Activated naive CD4-positive, alpha-beta T cell (primary cell): Measurements from ENCODE around the gene RHBG.

Source experiments
- DNase-seq, 4 experiments: peaks; one replicate each; lab custom pipeline; 2025; lab: John Stamatoyannopoulos, UW

Gene RHBG

GRCh38 chr1:156386134-156386901 is 17.3 kb downstream of the RHBG start:
- no peak for DNase-seq

- no peak for DNase-seq
These were observed 18.2 kb downstream of the RHBG start for GRCh38 chr1:156386949-156387869.

GRCh38 chr1:156387870-156388173 is 18.8 kb downstream of the RHBG start:
- DNase-seq, result no peak

- no peak for DNase-seq
These were observed 19.4 kb downstream of the RHBG start for GRCh38 chr1:156388174-156389137.

GRCh38 chr1:156389311-156389710 is 20.3 kb downstream of the RHBG start:
- no peak for DNase-seq

GRCh38 chr1:156390469-156391365 is 21.7 kb downstream of the RHBG start:
- no peak for DNase-seq

- DNase-seq, result no peak
These were observed 22.3 kb downstream of the RHBG start for GRCh38 chr1:156391366-156391677.

GRCh38 chr1:156391701-156392100 is 22.7 kb downstream of the RHBG start:
- DNase-seq, result no peak

- DNase-seq, result no peak
These were observed 23.4 kb downstream of the RHBG start for GRCh38 chr1:156392452-156392853.

- no peak for DNase-seq
These were observed 24.1 kb downstream of the RHBG start for GRCh38 chr1:156393095-156393494.

- DNase-seq, result no peak
These were observed 25.1 kb downstream of the RHBG start for GRCh38 chr1:156394082-156394481.

- no peak for DNase-seq
These were observed 25.9 kb downstream of the RHBG start for GRCh38 chr1:156394835-156395461.

- DNase-seq, result no peak
These were observed 30.5 kb downstream of the RHBG start for GRCh38 chr1:156399355-156400125.

GRCh38 chr1:156400191-156400935 is 31.4 kb downstream of the RHBG start:
- DNase-seq, result no peak

GRCh38 chr1:156401041-156401574 is 32.1 kb downstream of the RHBG start:
- DNase-seq, result no peak

GRCh38 chr1:156401681-156402081 is 32.7 kb downstream of the RHBG start:
- no peak for DNase-seq

GRCh38 chr1:156402331-156403020 is 33.5 kb downstream of the RHBG start:
- DNase-seq, result no peak

- DNase-seq, result no peak
These were observed 36.7 kb downstream of the RHBG start for GRCh38 chr1:156405670-156406069.
